HepG2 (cell line): ENCODE results near the gene ZFAND3. TPM values are rescaled to one million over a fixed set of nuclear protein-coding genes. Genes with fewer than 3 reads are reported as not detected.

ENCODE experiments used
- AHR ChIP-seq: IDR thresholded peaks from 2 replicates; pipeline ENCODE4 v1.6.1; 2018; ENCODE audit warnings: missing genetic modification reagents, missing compliant biosample characterization
- ARNT2 ChIP-seq: sonication (generic); formaldehyde crosslinking; IDR thresholded peaks from 2 replicates; pipeline ENCODE4 v1.8.0; 2022; ENCODE audit warnings: mild to moderate bottlenecking, low read depth, missing genetic modification reagents, moderate library complexity
- E2F1 ChIP-seq: sonication (generic); formaldehyde crosslinking; IDR thresholded peaks from 2 replicates; pipeline ENCODE4 v1.5.0; 2020; ENCODE audit warnings: missing genetic modification reagents
- GPN1 ChIP-seq: sonication (generic); formaldehyde crosslinking; IDR thresholded peaks from 2 replicates; pipeline ENCODE4 v1.5.1; 2020; ENCODE audit warnings: missing genetic modification reagents, borderline replicate concordance
- HNRNPL ChIP-seq: fragments of 200-400 bp; formaldehyde crosslinking; IDR thresholded peaks from 2 replicates; pipeline ENCODE4 v1.6.1; 2017; ENCODE audit warnings: mild to moderate bottlenecking, low read depth, low read length
- JARID2 ChIP-seq: sonication (generic); formaldehyde crosslinking; IDR thresholded peaks from 2 replicates; pipeline ENCODE4 v1.8.1; 2023; ENCODE audit warnings: missing genetic modification reagents, inconsistent platforms; ENCODE audit not compliant: insufficient replicate concordance
- MXI1 ChIP-seq: IDR thresholded peaks from 3 replicates; pipeline ENCODE4 v1.6.1; 2012; ENCODE audit warnings: low read depth, low read length, inconsistent platforms, borderline replicate concordance
- SATB2 ChIP-seq: sonication (generic); formaldehyde crosslinking; IDR thresholded peaks from 2 replicates; pipeline ENCODE4 v1.5.0; 2020; ENCODE audit warnings: missing genetic modification reagents
- SMAD9 ChIP-seq: sonication (generic); formaldehyde crosslinking; IDR thresholded peaks from 2 replicates; pipeline ENCODE4 v1.5.1; 2020; ENCODE audit warnings: mild to moderate bottlenecking, missing genetic modification reagents
- SOX5 ChIP-seq: IDR thresholded peaks from 2 replicates; pipeline ENCODE4 v1.6.1; 2016; ENCODE audit warnings: borderline replicate concordance
- USF2 ChIP-seq, 2 experiments: sonication (generic) in 1 of 2; formaldehyde crosslinking in 1 of 2; IDR thresholded peaks; 2 replicates each; pipeline versions ENCODE4 v1.5.1 to v1.6.1; 2011 to 2020; ENCODE audit warnings: borderline replicate concordance in 1 of 2, low read depth in 1 of 2, low read length in 1 of 2, mild to moderate bottlenecking in 1 of 2, missing genetic modification reagents in 1 of 2, moderate library complexity in 1 of 2
- ZBTB39 ChIP-seq: sonication (generic); formaldehyde crosslinking; IDR thresholded peaks from 2 replicates; pipeline ENCODE4 v1.5.0; 2020; ENCODE audit warnings: missing genetic modification reagents
- ZBTB44 ChIP-seq: sonication (generic); formaldehyde crosslinking; IDR thresholded peaks from 2 replicates; pipeline ENCODE4 v1.4.0; 2020; ENCODE audit warnings: missing genetic modification reagents
- ZEB1 ChIP-seq: IDR thresholded peaks from 2 replicates; pipeline ENCODE4 v1.6.1; 2012; ENCODE audit warnings: mild to moderate bottlenecking, low read depth, inconsistent platforms; ENCODE audit not compliant: insufficient replicate concordance
- ZFYVE20 ChIP-seq: sonication (generic); formaldehyde crosslinking; IDR thresholded peaks from 2 replicates; pipeline ENCODE4 v1.8.0; 2023; ENCODE audit warnings: low read depth, mild to moderate bottlenecking, moderate library complexity, missing genetic modification reagents, borderline replicate concordance
- ZNF251 ChIP-seq: sonication (generic); formaldehyde crosslinking; IDR thresholded peaks from 2 replicates; pipeline ENCODE4 v1.9.0; 2021; ENCODE audit warnings: mild to moderate bottlenecking, missing genetic modification reagents
- ZNF34 ChIP-seq: sonication (generic); formaldehyde crosslinking; IDR thresholded peaks from 2 replicates; pipeline ENCODE4 v1.4.0; 2020; ENCODE audit warnings: mild to moderate bottlenecking, missing genetic modification reagents, borderline replicate concordance
- ZNF501 ChIP-seq: sonication (generic); formaldehyde crosslinking; IDR thresholded peaks from 2 replicates; pipeline ENCODE4 v1.5.1; 2020; ENCODE audit warnings: mild to moderate bottlenecking, moderate library complexity, missing genetic modification reagents
- ZNF558 ChIP-seq: sonication (generic); formaldehyde crosslinking; IDR thresholded peaks from 2 replicates; pipeline ENCODE4 v1.9.0; 2022; ENCODE audit warnings: mild to moderate bottlenecking, missing genetic modification reagents, borderline replicate concordance
- ZNF619 ChIP-seq: sonication (generic); formaldehyde crosslinking; IDR thresholded peaks from 2 replicates; pipeline ENCODE4 v1.4.0; 2020; ENCODE audit warnings: mild to moderate bottlenecking, missing genetic modification reagents
- ZNF710 ChIP-seq: sonication (generic); formaldehyde crosslinking; IDR thresholded peaks from 2 replicates; pipeline ENCODE4 v1.5.0; 2020; ENCODE audit warnings: mild to moderate bottlenecking, missing genetic modification reagents, borderline replicate concordance
- polyA plus RNA-seq, 8 experiments: library from polyadenylated mRNA; depleted of rRNA in 3 of 8; stranded (reverse) in 7 of 8; unstranded in 1 of 8; fragments of >200 nt; fragmentation: Illumina TruSeq in 4 of 8; extraction: Trizol in 4 of 8; gene quantifications; 2 replicates each; pipeline versions ENCODE4 v1.2.1 to v1.2.3, GENCODE V29; 2011 to 2016; ENCODE audit warnings: low read depth in 4 of 8, missing spikeins in 1 of 8, mixed read lengths in 1 of 8; ENCODE audit not compliant: insufficient read depth in 1 of 8
- total RNA-seq, 5 experiments: library from RNA; depleted of rRNA; stranded (reverse); fragments of >200 nt; fragmentation: Illumina TruSeq; extraction: Trizol; gene quantifications; 2 replicates each; pipeline ENCODE4 v1.2.3, GENCODE V29; 2016; ENCODE audit warnings: low read depth in 1 of 5

ZFAND3 gene
- total and polyA plus RNA-seq, 2 of the 13 experiments (the other 11 are each of a cell fraction or from before 2014, with no cell fraction given) = 16.4 to 17.1 TPM

GRCh38 chr6:37799263-37799644, 20.3 kb upstream of the ZFAND3 start (continued):
- TF ChIP-seq ZBTB39 (no peak), SMAD9 (no peak), ZFYVE20 (no peak), ARNT2 (peak; percentile 45; the same call in 1 of the 2 replicates), ZNF251 (no peak), SOX5 (CRISPR knock-in tag) (peak; percentile 97), E2F1 (no peak), ZNF619 (CRISPR knock-in tag) (no peak), ZBTB44 (CRISPR knock-in tag) (no peak), GPN1 (CRISPR knock-in tag) (no peak), JARID2 (CRISPR knock-in tag) (no peak), ZNF501 (CRISPR knock-in tag) (no peak), SATB2 (no peak), ZNF34 (no peak), ZNF558 (CRISPR knock-in tag) (no peak), HNRNPL (no peak), ZEB1 (no peak), MXI1 (peak; percentile 75; the same call in 1 of the 3 replicates), USF2 (IDR thresholded peaks at IDR 0.05; ENCODE audit: low read depth, low read length) (no peak), USF2 (CRISPR knock-in tag; IDR thresholded peaks at IDR 0.05; ENCODE audit: borderline replicate concordance) (no peak), AHR (no peak), ZNF710 (CRISPR knock-in tag) (0 out of 2 replicates have a peak, but pooled peaks have one; percentile 44)
